ENCODE results near the gene SMURF2. TPM values are rescaled to one million over a fixed set of nuclear protein-coding genes. Genes with fewer than 3 reads are reported as not detected.

The SMURF2 gene
- total and polyA plus RNA-seq, 9 of the 15 experiments (the other 6 are each of a cell fraction or from before 2014, with no cell fraction given) = 3.8 to 22.0 (median 14.8) TPM

DNA sequence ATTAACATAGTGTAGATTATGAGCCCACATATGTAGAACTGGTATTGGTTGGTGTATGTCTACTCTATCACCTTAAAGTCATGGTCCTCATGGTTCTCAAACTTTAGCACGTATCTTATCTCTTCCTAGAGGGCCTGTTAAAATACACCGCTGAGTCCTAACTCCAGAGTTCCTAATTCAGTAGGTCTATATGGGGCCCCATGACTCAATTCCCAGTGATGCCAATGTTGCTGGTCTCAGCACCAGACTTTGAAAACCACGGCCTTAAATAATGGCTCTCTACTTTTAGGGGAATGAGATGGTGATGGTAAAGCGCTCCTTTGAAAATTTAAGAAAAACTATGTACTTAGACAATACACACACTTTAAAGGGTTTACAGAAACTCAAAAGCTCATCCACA is 36.6 kb downstream of the SMURF2 start (continued):
- TF ChIP-seq, protein P1, sequence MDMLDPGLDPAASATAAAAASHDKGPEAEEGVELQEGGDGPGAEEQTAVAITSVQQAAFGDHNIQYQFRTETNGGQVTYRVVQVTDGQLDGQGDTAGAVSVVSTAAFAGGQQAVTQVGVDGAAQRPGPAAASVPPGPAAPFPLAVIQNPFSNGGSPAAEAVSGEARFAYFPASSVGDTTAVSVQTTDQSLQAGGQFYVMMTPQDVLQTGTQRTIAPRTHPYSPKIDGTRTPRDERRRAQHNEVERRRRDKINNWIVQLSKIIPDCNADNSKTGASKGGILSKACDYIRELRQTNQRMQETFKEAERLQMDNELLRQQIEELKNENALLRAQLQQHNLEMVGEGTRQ (CRISPR knock-in tag; IDR thresholded peaks at IDR 0.05) = no peak
- TF ChIP-seq HLTF (IDR thresholded peaks at IDR 0.05) = no peak
- no peak for TF ChIP-seq CBX3 (IDR thresholded peaks at IDR 0.05; ENCODE audit: borderline replicate concordance in 1 of 2, low read length in 2 of 2)
- TF ChIP-seq HDAC2 (IDR thresholded peaks at IDR 0.05) = no peak
- TF ChIP-seq, protein P2, sequence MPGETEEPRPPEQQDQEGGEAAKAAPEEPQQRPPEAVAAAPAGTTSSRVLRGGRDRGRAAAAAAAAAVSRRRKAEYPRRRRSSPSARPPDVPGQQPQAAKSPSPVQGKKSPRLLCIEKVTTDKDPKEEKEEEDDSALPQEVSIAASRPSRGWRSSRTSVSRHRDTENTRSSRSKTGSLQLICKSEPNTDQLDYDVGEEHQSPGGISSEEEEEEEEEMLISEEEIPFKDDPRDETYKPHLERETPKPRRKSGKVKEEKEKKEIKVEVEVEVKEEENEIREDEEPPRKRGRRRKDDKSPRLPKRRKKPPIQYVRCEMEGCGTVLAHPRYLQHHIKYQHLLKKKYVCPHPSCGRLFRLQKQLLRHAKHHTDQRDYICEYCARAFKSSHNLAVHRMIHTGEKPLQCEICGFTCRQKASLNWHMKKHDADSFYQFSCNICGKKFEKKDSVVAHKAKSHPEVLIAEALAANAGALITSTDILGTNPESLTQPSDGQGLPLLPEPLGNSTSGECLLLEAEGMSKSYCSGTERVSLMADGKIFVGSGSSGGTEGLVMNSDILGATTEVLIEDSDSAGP (CRISPR knock-in tag; IDR thresholded peaks at IDR 0.05) = no peak
- TF ChIP-seq ZNF124 (CRISPR knock-in tag; IDR thresholded peaks at IDR 0.05) = no peak
- TF ChIP-seq HNRNPL (IDR thresholded peaks at IDR 0.05; ENCODE audit: low read depth, low read length) = no peak

DNA sequence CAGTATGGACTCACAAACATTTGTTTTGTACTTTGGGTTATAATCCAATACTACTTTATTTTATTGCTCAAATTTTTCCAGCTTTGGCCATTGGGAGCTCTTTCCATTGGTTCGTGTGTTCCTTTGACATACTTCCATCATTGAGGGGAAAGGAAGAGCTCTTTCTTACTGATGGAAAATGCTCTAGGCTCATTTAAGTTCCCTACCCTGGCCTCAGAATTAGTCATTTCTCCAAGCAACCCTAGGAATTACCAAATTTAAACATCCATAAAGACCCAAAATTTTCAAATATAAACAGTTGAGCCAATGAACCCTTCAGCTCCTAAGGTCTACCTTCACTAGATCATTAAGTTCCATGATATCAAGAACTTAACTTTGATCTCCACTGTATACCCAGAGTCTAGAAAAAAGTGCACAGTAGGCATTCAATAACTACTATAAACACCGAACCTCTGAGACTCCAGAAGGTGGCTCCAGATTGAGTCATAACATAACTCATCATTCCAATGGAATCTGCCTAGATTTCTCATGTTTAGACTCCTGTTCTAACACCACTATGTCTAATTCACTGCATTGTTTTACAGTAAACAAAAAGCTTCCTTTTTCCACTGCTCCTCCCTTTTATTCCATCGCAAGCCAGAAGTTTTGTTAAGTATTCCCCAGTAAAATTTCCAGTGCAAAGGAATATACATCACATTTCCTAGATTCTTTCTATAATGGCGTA is 39.0 kb downstream of the SMURF2 start:
- intact Hi-C loops (cut with micrococcal nuclease) = no loop called here
- in situ Hi-C loops (cut with MboI) = no loop called here
- Histone ChIP-seq H4K20me1 (replicated peaks; ENCODE audit: control insufficient read depth, insufficient read depth, low read length) (no peaks in the 10 kb centered on the region), H3K36me3 (ENCODE audit: control insufficient read depth, insufficient read depth, low read length) (no peaks in the 10 kb centered on the region), H3K79me2 (ENCODE audit: control insufficient read depth, insufficient read depth, low read length) (peaks cover 23% of the 10 kb centered on the region), H2AFZ (ENCODE audit: low read depth, low read length) (no peak overlapping the region), H3K9ac (ENCODE audit: insufficient read depth in 1 of 2, low read depth in 2 of 2, low read length in 2 of 2) (no peak overlapping the region), H3K9me1 (ENCODE audit: control insufficient read depth, insufficient read depth, low read length) (peaks cover 3% of the 10 kb centered on the region), H3K9me3 (replicated peaks; ENCODE audit: control insufficient read depth, insufficient read depth, low read depth, low read length) (no peaks in the 10 kb centered on the region), H3K4me3 (no peak overlapping the region), H3K27me3 (ENCODE audit: control insufficient read depth in 2 of 2, insufficient read depth in 2 of 2, low read length in 2 of 2) (no peaks in the 10 kb centered on the region), H3K4me2 (ENCODE audit: insufficient read depth, low read length) (no peak overlapping the region), H3K27ac (ENCODE audit: extremely low read depth, low read depth, low read length) (no peak overlapping the region; the same call in 2 of the 3 replicates), H3K4me1 (replicated peaks in 1 of 2; ENCODE audit: control insufficient read depth in 2 of 2, insufficient read depth in 2 of 2, low read length in 2 of 2) (peaks cover 23 to 55% of the 10 kb centered on the region in 2 experiments)
- no TSS peak for BruUV-seq (replicated peaks)
- ATAC-seq = no peak
- FAIRE-seq = peak; percentile 46
- DNase-seq (ENCODE audit: extremely low read depth in 1 of 4, low spot score in 3 of 4) = no peak
- ChIA-PET POLR2A (interaction anchor here (0.5 to 1.1 kb wide), 3 partner anchors 8 to 383 kb away, joined by 3 to 4 read pairs (median 4); no protein-coding TSS in a partner anchor), CTCF (ENCODE audit: low intra/inter-chr PET ratio) (no interaction called here)
- WGBS (ENCODE audit: insufficient coverage, low coverage, missing lambda C conversion rate) = 56% methylated on average over 4 of the region's 4 CpGs
- no peak for TF ChIP-seq NFXL1 (CRISPR knock-in tag; IDR thresholded peaks at IDR 0.05)
- TF ChIP-seq FOSL1 (tag; conservative IDR thresholded peaks at IDR 0.05) = peak; percentile 62
- TF ChIP-seq ZNF316 (IDR thresholded peaks at IDR 0.05) = peak; percentile 64
- TF ChIP-seq, protein P3, sequence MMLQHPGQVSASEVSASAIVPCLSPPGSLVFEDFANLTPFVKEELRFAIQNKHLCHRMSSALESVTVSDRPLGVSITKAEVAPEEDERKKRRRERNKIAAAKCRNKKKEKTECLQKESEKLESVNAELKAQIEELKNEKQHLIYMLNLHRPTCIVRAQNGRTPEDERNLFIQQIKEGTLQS (IDR thresholded peaks at IDR 0.05) = peak; percentile 48
- TF ChIP-seq, protein P3 (CRISPR knock-in tag; conservative IDR thresholded peaks at IDR 0.05) = no peak
- TF ChIP-seq HIVEP1 (CRISPR knock-in tag; IDR thresholded peaks at IDR 0.05) = no peak
- peak; percentile 83 for TF ChIP-seq ZKSCAN8 (CRISPR knock-in tag; IDR thresholded peaks at IDR 0.05)
- TF ChIP-seq MAFG (tag; conservative IDR thresholded peaks at IDR 0.05) = 0 out of 2 replicates have a peak, but pooled peaks have one; percentile 9
- TF ChIP-seq C11orf30 (IDR thresholded peaks at IDR 0.05; ENCODE audit: low read depth) = peak; percentile 54
- no peak for TF ChIP-seq XRCC3 (IDR thresholded peaks at IDR 0.05)
- no peak for TF ChIP-seq ZNF785 (CRISPR knock-in tag; IDR thresholded peaks at IDR 0.05)

Measured in K562 (cell line).